ENCODE measurements around the gene SLAMF7.
"Not testable (repeated sequence)": the region's sequence is repeated elsewhere in the genome, so short reads cannot be mapped to it uniquely, and the experiment has no call there.

Gene SLAMF7

DNA sequence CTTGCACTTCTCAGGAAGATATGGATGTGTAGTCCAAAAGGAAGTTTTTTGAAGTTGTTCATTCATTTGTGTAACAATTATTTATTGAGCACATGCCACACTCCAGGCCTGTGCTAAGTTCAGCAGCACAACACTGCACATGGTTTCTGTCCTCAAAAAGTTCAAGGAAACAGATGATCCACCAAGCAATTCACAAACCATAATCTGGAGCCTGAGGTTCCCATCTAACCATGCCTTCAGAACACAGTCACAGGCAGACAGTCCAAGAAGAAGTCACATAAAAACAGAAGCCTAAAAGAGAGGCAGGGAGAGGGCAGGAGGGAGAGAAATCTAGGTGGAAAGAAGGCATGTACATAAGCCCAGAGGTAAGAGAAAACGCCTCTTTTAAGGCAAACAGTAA lies 29.3 kb upstream of the SLAMF7 start:
- no peaks in the 10 kb centered on the region for H3K4me1 ChIP-seq (ENCODE audit: control insufficient read depth, insufficient read depth, low read length)
- no peaks in the 10 kb centered on the region for H3K9me3 ChIP-seq (ENCODE audit: control insufficient read depth, insufficient read depth, low read length)
- no peak overlapping the region for H3K4me3 ChIP-seq (ENCODE audit: low read length)
- no peak for DNase-seq (ENCODE audit: low read depth, low spot score)
- H3K36me3 ChIP-seq (ENCODE audit: control insufficient read depth, insufficient read depth, low read length): no peaks in the 10 kb centered on the region
- H3K27ac ChIP-seq (ENCODE audit: low read length): no peak overlapping the region
- no CpG with 5 or more reads among the region's 1 CpG for WGBS (ENCODE audit: insufficient coverage, insufficient read length)
- no peaks in the 10 kb centered on the region for H3K27me3 ChIP-seq (ENCODE audit: control insufficient read depth, insufficient read depth, low read length)

DNA sequence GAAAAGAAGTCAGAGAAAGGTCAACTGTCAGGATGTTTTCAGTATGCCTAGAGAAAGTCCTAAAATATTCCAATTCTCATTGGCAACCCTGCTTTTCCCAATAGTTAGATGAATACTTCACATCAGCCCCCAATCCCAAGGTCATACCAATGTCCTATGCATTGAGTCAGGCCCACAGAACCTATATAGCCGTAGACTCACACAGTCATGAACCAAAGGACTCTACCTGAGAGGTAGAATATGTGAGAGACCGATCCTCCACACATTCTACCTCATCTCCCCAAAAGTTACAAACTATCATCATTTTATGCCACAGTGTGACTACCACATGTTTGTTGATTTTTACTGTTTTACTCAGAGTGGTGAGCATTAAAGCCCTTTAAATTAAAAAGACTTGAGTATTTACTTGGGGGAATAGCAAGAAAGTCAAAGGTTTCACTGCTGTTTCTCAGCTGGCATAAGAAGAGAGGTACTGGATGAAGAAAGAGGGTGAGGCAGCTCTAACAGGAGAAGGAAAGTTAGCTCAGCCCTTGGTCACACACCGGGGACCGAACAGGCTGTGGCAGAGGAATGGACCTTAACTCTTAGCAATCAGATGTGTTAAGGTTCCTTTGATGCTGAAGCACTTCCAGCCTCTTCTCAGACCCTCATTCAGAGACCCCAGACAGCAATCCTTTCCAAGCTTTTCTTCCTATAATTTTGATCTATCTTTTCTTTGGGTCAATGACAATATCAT lies 28.4 kb upstream of the SLAMF7 start:
- H3K9me3 ChIP-seq (ENCODE audit: control insufficient read depth, insufficient read depth, low read length): no peaks in the 10 kb centered on the region
- H3K27ac ChIP-seq (ENCODE audit: low read length): no peak overlapping the region
- no peak for DNase-seq (ENCODE audit: low read depth, low spot score)
- no peaks in the 10 kb centered on the region for H3K36me3 ChIP-seq (ENCODE audit: control insufficient read depth, insufficient read depth, low read length)
- H3K27me3 ChIP-seq (ENCODE audit: control insufficient read depth, insufficient read depth, low read length): no peaks in the 10 kb centered on the region
- H3K4me3 ChIP-seq (ENCODE audit: low read length): no peak overlapping the region
- H3K4me1 ChIP-seq (ENCODE audit: control insufficient read depth, insufficient read depth, low read length): no peaks in the 10 kb centered on the region
- WGBS (ENCODE audit: insufficient coverage, insufficient read length): no CpG with 5 or more reads among the region's 4 CpGs

DNA sequence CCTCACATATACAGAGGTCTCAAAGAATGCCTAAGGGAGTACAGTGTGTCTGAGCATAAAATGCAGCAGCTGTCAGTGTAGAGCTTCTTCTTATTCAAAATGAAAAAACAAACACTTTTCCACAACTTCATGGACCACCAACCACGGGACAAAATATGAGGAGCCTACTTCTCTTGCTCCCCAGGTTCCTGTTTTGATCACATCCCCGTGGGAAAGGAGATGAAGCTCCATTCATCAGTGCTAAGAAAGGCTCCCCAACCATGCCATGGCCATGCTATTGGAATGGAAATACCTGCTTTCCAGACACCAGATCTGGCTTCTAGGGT lies 27.8 kb upstream of the SLAMF7 start:
- Histone ChIP-seq H3K36me3 (ENCODE audit: control insufficient read depth, insufficient read depth, low read length) (no peaks in the 10 kb centered on the region), H3K4me3 (ENCODE audit: low read length) (no peak overlapping the region), H3K9me3 (ENCODE audit: control insufficient read depth, insufficient read depth, low read length) (no peaks in the 10 kb centered on the region), H3K27me3 (ENCODE audit: control insufficient read depth, insufficient read depth, low read length) (no peaks in the 10 kb centered on the region), H3K27ac (ENCODE audit: low read length) (no peak overlapping the region), H3K4me1 (ENCODE audit: control insufficient read depth, insufficient read depth, low read length) (no peaks in the 10 kb centered on the region)
- WGBS (ENCODE audit: insufficient coverage, insufficient read length): no CpG with 5 or more reads among the region's 2 CpGs
- DNase-seq (ENCODE audit: low read depth, low spot score): no peak

DNA sequence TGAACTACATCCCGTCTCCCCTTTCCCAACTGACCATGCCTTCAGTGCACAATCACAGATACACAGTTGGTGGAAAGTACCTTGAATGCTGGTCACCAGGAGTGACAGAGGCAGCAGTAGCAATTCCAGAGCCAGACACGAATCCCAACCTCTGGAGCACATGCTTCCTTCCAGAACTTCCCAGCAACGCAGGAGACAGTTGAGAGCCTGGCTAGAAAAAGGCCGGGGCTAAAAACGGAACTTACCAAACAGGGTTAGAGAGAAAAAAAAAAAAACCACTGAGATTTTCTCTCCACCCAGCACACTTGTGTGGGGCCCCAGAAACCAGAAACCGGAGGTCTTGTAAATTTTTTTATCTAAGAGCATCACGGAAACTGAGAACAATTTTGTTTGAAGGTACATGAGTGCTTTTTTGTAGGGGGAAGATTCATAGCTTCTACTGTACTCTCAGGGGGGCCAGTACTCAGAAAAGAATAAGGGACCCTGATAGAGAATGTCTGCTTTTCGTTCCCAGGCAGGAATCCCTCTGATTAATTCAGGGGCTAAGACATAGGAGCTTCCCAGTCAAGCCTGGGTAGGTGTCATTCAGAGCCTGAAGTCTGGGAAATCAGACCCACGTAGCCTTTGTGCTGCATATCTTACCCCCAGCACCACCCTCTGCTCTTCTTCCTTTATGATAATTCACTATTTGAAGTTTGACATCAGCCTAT lies 27.3 kb upstream of the SLAMF7 start, which contains the start of gene CD48:
Gene CD48 (minus strand): TSS at position 221 of the 710 bp plus-strand sequence. CDS start 59 bp downstream, at position 162.
- no peaks in the 10 kb centered on the region for H3K27me3 ChIP-seq (ENCODE audit: control insufficient read depth, insufficient read depth, low read length)
- no peak within 1 kb of the TSS for H3K27ac ChIP-seq (ENCODE audit: low read length)
- no peak within 1 kb of the TSS for H3K4me3 ChIP-seq (ENCODE audit: low read length)
- no peaks in the 10 kb centered on the region for H3K9me3 ChIP-seq (ENCODE audit: control insufficient read depth, insufficient read depth, low read length)
- WGBS (ENCODE audit: insufficient coverage, insufficient read length): no CpG with 5 or more reads among the region's 9 CpGs
- no peak for DNase-seq (ENCODE audit: low read depth, low spot score)
- H3K4me1 ChIP-seq (ENCODE audit: control insufficient read depth, insufficient read depth, low read length): no peaks in the 10 kb centered on the region
- no peaks in the 10 kb centered on the region for H3K36me3 ChIP-seq (ENCODE audit: control insufficient read depth, insufficient read depth, low read length)

DNA sequence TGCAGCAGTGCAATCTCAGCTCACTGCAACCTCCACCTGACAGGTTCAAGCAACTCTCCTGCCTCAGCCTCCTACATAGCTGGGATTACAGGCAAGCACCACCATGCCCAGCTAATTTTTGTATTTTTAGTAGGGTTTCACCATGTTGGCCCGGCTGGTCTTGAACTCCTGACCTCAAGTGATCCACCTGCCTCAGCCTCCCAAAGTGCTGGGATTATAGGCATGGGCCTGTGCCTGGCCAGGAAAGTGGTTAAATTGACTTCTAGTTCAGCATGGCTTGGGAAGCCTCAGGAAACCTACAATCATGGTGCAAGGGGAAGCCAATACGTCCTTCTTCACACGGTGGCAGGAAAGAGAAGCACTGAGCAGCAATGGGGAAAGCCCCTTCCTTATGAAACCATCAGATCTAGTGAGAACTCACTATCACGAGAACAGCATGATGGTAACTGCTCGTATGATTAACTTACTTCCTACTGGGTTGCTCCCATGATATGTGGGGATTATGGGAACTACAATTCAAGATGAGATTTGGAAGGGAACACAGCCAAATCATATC lies 26.4 kb upstream of the SLAMF7 start:
- H3K36me3 ChIP-seq (ENCODE audit: control insufficient read depth, insufficient read depth, low read length); H3K27me3 ChIP-seq (ENCODE audit: control insufficient read depth, insufficient read depth, low read length); H3K27ac ChIP-seq (ENCODE audit: low read length); DNase-seq (ENCODE audit: low read depth, low spot score); H3K9me3 ChIP-seq (ENCODE audit: control insufficient read depth, insufficient read depth, low read length); H3K4me3 ChIP-seq (ENCODE audit: low read length); H3K4me1 ChIP-seq (ENCODE audit: control insufficient read depth, insufficient read depth, low read length): not testable (repeated sequence)
- WGBS (ENCODE audit: insufficient coverage, insufficient read length): no CpG with 5 or more reads among the region's 5 CpGs

DNA sequence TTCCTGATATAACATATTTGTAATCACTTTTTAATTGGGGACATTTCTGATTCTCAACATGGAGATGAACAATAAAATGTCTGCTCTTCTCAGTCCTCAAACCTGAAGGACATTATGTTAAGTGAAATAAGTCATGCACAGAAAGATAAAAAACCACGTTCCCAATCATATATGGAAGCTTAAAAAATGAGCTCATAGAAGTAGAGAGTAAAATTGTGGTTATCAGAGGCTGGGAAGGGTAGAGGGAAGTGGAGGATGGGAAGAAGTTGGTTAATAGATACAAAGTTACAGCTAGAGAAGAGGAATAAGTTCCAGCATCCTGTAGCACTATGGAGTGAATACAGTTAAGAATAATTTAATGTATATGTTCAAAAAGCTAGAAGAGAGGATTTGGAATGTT lies 25.9 kb upstream of the SLAMF7 start:
- H3K27ac ChIP-seq (ENCODE audit: low read length): no peak overlapping the region
- WGBS (ENCODE audit: insufficient coverage, insufficient read length): no CpG with 5 or more reads among the region's 1 CpG

DNA sequence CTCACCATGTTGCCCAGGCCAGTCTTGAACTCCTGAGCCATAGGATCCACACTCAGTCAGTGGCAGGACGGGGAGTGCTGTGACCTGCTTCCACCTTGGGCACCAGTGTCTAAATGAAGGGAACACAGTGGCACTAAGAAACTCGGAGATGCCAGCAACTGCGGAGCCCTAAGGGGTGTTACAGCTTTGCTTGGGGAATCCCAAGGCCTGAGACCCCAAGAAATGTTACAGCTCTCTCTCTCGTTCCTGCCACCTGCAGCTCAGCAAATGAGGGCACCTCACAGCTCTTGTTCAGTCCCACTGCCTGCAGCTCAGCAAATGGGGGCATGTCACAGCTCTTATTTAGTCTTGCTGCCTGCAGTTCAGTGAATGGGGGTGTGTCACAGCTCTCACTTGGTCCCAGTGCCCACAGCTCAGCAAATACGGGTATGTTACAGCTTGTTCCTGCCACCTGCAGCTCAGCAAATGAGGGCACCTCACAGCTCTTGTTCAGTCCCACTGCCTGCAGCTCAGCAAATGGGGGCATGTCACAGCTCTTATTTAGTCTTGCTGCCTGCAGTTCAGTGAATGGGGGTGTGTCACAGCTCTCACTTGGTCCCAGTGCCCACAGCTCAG lies 24.9 kb upstream of the SLAMF7 start:
- not testable (repeated sequence) for H3K4me3 ChIP-seq (ENCODE audit: low read length); H3K9me3 ChIP-seq (ENCODE audit: control insufficient read depth, insufficient read depth, low read length); H3K27me3 ChIP-seq (ENCODE audit: control insufficient read depth, insufficient read depth, low read length); H3K4me1 ChIP-seq (ENCODE audit: control insufficient read depth, insufficient read depth, low read length); DNase-seq (ENCODE audit: low read depth, low spot score); H3K27ac ChIP-seq (ENCODE audit: low read length); H3K36me3 ChIP-seq (ENCODE audit: control insufficient read depth, insufficient read depth, low read length)
- no CpG with 5 or more reads among the region's 5 CpGs for WGBS (ENCODE audit: insufficient coverage, insufficient read length)

More for the DNA sequence above, 25.9 kb upstream of the SLAMF7 start:
- Histone ChIP-seq H3K9me3 (ENCODE audit: control insufficient read depth, insufficient read depth, low read length) (no peaks in the 10 kb centered on the region), H3K36me3 (ENCODE audit: control insufficient read depth, insufficient read depth, low read length) (no peaks in the 10 kb centered on the region), H3K27me3 (ENCODE audit: control insufficient read depth, insufficient read depth, low read length) (no peaks in the 10 kb centered on the region), H3K4me3 (ENCODE audit: low read length) (no peak overlapping the region), H3K4me1 (ENCODE audit: control insufficient read depth, insufficient read depth, low read length) (no peaks in the 10 kb centered on the region)
- DNase-seq (ENCODE audit: low read depth, low spot score): no peak

DNA sequence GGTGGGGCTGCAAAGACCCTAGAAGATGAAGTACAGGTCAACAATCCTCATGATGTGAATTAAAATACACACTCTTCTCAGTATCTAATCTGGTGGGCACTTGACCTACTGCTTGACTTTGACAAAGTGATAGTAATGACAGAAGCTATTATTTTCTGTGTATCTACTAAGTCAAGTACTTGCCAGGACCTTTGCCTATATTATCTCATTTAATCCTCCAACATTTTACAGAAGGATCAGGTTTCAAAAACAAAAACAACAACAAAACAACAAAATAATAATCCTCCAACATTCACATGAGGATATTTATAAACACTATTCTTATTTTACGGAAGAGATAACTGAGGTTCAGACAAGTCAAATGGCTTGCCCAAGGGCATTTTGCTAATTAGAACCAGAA lies 23.0 kb upstream of the SLAMF7 start:
- H3K36me3 ChIP-seq (ENCODE audit: control insufficient read depth, insufficient read depth, low read length): no peaks in the 10 kb centered on the region
- H3K9me3 ChIP-seq (ENCODE audit: control insufficient read depth, insufficient read depth, low read length): no peaks in the 10 kb centered on the region
- no CpG with 5 or more reads among the region's 1 CpG for WGBS (ENCODE audit: insufficient coverage, insufficient read length)
- H3K4me3 ChIP-seq (ENCODE audit: low read length): no peak overlapping the region
- no peaks in the 10 kb centered on the region for H3K27me3 ChIP-seq (ENCODE audit: control insufficient read depth, insufficient read depth, low read length)
- H3K27ac ChIP-seq (ENCODE audit: low read length): no peak overlapping the region
- DNase-seq (ENCODE audit: low read depth, low spot score): no peak
- H3K4me1 ChIP-seq (ENCODE audit: control insufficient read depth, insufficient read depth, low read length): no peaks in the 10 kb centered on the region

DNA sequence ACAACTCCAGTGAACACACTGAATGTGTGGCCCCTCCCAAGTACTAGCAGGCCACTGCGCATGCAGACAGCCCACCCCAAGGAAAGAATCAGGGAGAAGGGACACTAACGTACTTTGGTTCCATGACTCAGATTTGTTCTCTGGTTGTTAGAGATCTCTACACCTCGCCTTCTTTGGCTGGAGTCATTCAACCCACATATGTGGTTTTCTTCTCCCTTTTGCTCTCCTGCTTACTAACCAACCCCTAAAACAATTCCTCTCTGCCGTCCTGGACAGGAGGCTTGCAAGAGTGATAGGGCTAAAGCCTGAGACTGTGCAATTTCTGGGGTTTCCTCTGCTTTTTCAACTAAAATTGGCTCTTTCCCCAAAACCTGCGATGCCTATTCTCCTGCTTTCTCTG lies 21.7 kb upstream of the SLAMF7 start:
- Histone ChIP-seq H3K36me3 (ENCODE audit: control insufficient read depth, insufficient read depth, low read length) (no peaks in the 10 kb centered on the region), H3K9me3 (ENCODE audit: control insufficient read depth, insufficient read depth, low read length) (no peaks in the 10 kb centered on the region), H3K4me3 (ENCODE audit: low read length) (no peak overlapping the region), H3K27me3 (ENCODE audit: control insufficient read depth, insufficient read depth, low read length) (no peaks in the 10 kb centered on the region), H3K4me1 (ENCODE audit: control insufficient read depth, insufficient read depth, low read length) (no peaks in the 10 kb centered on the region), H3K27ac (ENCODE audit: low read length) (no peak overlapping the region)
- no CpG with 5 or more reads among the region's 5 CpGs for WGBS (ENCODE audit: insufficient coverage, insufficient read length)
- DNase-seq (ENCODE audit: low read depth, low spot score): no peak

DNA sequence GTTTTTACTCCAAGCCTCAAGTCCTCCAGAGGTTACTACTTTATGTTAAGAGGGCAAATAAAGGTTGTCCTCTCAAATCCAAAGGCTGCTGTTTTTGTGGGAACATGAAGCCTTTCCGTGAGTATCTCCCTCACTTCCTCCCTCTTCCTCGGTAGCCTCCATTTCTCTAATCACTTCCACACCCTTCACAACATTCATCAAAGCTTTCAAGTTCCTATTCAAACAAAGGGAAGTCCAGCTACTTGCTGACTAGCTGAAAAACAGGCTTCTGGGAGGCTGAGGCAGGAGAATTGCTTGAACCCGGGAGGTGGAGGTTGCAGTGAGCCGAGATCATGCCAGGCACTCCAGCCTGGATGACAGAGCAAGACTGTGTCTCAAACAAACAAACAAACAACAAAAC lies 20.8 kb upstream of the SLAMF7 start:
- DNase-seq (ENCODE audit: low read depth, low spot score): no peak
- no peak overlapping the region for H3K4me3 ChIP-seq (ENCODE audit: low read length)
- no peaks in the 10 kb centered on the region for H3K27me3 ChIP-seq (ENCODE audit: control insufficient read depth, insufficient read depth, low read length)
- WGBS (ENCODE audit: insufficient coverage, insufficient read length): 100% methylated on average over 1 of the region's 4 CpGs
- H3K4me1 ChIP-seq (ENCODE audit: control insufficient read depth, insufficient read depth, low read length): no peaks in the 10 kb centered on the region
- no peaks in the 10 kb centered on the region for H3K36me3 ChIP-seq (ENCODE audit: control insufficient read depth, insufficient read depth, low read length)
- H3K27ac ChIP-seq (ENCODE audit: low read length): no peak overlapping the region
- H3K9me3 ChIP-seq (ENCODE audit: control insufficient read depth, insufficient read depth, low read length): no peaks in the 10 kb centered on the region
